Activated CD8-positive, alpha-beta memory T cell treated with anti-CD3 and anti-CD28 coated beads, Interleukin-2, amount 50 U/mL, for 1 hour (primary cell): Measurements from ENCODE around the gene KCNH8.

Source experiments
- DNase-seq: peaks from one replicate; pipeline ENCODE4 v3.0.0-alpha.2; 2020; ENCODE audit errors: extremely low read depth

Gene KCNH8

GRCh38 chr3:19485267-19485666 lies 337.0 kb downstream of the KCNH8 start:
- DNase-seq, result no peak

DNA sequence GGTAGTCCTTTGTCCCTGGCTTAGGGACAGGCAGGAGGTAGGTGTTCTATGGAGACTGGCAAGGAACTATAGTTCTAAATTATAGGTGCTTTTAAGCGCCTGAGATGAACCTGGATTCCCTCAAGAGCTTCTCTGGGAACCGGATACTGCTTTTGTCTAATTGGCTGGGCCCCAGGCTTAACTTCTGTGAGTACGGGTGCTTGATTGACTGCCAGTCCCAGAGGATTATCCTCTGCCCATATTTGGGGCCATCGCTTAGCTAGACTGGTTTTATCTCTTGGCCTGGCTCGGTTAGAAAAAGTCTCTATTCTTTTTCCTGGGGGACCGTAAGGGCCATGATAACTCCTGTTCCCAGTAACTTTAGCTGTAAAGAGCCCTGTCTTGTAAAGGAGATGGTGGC lies 339.1 kb downstream of the KCNH8 start:
- DNase-seq, result no peak

DNA sequence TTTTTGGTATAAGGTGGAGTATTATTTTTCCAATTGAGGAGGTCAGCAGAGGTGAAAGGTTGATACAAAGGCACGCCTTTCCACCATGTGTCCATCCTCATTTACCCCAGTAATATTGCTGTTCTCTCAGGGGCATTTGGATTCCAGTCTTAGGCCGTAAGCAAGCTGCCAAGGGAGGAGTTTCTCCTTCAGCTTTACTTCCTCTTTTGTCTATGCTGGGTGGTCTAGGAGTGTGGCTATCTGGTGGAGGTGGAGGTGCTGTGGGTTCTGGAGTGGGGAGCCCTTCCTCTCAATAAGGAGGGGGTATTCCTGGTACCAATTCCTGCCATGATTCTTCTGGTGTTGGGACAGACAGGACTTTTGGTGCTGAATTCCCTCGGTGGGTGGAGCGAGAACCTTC lies 340.6 kb downstream of the KCNH8 start:
- no peak for DNase-seq

GRCh38 chr3:19489936-19490335 lies 341.6 kb downstream of the KCNH8 start:
- no peak for DNase-seq

DNA sequence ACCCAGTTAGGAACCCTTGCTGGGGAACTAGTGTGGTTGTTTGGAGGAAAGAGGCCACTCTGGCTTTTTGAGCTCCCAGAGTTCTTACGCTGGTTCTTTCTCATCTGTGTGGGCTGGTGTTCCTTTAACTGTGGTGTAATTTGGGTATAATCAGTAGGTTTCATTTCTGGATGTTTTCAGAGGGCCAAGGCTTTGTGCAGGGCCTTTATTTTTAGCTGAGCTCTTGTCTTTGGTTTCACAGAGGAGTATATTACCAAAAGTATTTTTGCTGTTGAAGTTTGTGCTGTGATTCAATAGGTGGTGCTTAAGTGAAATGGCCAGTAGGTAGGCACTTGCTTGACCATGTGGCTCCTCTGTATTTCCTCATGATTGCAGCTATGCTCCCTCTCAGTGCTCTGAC lies 357.9 kb downstream of the KCNH8 start:
- no peak for DNase-seq

DNA sequence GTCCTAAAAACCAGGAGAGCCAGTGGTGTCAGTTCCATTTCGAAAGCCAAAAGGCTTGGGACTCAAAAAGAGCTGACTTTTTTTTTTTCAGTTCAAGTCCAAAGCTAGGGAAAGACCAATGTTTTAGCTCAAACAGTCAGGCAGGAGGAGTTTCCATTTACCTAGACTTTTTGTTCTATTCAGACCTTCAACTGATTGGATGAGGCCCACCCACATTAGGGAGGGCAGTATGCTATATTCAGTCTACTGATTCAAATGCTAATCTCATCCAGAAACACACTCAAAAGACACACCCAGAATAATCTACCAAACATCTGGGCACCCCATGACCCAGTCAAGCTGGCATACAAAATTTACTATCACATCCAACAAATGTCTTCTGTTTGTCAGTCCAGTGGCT lies 374.0 kb downstream of the KCNH8 start:
- no peak for DNase-seq

- DNase-seq, result no peak
These were observed 377.8 kb downstream of the KCNH8 start for GRCh38 chr3:19526071-19526470.

DNA sequence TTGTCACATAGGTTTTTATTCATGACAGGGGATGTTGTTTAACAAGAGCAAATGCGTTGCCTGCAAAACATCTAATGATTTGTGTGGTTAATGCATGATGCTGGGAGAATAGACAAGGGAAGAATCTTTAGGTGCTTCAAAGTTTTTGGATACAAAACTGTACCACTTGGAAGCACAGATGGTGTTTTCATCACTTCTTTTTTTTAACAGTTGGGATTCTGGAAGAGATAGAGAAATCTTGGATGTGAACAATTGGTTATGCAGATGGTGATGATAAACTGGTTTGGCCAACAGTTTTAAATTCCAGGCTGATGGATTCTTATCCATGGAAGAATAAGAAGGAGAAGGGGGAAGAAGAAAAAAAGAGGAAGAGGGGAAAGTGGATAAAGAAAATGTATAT lies 379.4 kb downstream of the KCNH8 start:
- DNase-seq, result no peak

DNA sequence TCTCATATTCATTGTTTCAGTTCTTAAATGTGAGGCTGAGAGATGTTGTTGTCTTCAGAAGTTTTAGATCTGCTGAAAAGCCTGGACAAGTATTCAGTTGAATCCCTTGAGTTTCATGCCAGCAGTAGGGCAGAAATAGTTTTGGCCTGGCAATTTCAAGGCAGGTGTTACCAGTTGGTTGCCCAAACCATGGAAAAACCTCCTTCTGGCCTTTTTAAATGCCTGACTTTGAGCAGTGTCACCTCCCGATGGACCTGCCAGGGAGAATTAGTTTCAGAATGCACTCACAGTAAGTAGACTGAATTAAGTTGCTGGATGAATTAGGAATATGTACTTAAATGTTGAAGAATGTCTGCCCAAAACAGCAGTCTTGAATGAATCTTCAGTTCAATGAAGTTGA lies 383.1 kb downstream of the KCNH8 start:
- no peak for DNase-seq

GRCh38 chr3:19539518-19540392 lies 391.4 kb downstream of the KCNH8 start:
- DNase-seq, result no peak

- no peak for DNase-seq
These were observed 392.2 kb downstream of the KCNH8 start for GRCh38 chr3:19540464-19540863.

- DNase-seq, result no peak
These were observed 393.0 kb downstream of the KCNH8 start for GRCh38 chr3:19541284-19541683.

DNA sequence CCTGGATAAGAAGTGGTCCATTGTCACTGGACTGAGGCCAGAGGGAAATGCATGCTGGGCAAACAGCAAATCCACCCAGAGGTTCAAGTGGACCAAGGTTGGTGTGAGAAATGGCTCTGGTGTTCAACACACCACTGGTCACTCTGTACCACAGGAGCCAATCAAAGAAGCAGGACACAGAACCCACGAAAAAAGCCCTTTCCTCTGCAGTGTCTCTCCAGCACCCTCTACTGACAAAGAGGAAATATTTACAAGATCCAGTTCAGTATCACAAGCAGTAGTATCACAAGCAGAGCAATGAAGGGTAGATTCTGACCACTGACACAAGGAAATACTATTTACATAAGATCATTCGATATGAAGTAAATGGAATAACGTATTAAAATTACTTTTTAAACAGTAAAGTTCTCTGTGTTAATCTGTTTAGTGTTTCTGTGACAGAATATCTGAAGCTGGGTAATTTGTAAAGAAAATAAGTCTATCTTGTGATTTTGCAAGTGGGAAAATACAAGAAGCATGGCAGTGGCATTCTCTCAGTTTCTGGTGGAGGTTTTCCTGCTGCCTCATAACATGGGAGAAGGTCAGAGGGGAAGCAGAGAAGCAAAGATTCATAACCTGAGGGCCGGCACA lies 395.0 kb downstream of the KCNH8 start:
- no peak for DNase-seq

DNA sequence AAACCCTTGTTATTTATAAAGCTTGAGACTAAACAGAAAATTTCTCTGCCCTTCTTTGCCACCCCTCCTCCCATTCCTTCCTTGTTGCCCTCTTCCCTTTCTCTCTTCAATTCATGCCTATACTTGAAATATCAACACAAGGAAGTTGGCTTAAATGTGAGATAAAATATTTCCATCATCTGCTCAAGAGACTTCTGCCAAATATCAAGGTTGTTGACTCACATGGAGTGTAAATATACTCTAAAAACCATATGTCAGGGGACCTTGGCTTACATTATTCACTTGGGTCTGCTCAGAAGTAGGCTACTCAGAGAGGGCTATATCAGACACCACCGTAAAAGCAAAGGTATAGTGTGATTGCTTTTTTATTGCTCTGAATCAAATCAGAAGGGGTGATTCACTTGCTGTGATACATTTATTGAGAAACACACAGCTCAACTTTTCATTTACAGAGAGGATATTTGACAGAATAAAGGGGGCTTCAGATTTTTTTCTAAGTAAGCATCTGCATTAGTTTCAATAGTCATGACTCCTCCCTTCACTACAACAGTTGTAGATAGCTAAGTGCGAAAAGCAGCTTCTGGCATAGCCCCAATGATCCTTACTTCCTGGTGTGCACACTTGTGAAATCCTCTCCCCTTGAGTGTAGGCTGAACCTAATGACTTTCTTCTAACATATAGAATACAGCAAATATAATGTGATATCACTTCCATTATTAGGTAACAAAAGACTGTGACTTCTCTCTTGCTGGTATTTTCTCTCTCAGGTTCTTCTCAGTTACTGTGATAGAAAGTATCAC lies 399.6 kb downstream of the KCNH8 start:
- DNase-seq, result no peak

GRCh38 chr3:19559724-19560442 lies 411.6 kb downstream of the KCNH8 start:
- no peak for DNase-seq

DNA sequence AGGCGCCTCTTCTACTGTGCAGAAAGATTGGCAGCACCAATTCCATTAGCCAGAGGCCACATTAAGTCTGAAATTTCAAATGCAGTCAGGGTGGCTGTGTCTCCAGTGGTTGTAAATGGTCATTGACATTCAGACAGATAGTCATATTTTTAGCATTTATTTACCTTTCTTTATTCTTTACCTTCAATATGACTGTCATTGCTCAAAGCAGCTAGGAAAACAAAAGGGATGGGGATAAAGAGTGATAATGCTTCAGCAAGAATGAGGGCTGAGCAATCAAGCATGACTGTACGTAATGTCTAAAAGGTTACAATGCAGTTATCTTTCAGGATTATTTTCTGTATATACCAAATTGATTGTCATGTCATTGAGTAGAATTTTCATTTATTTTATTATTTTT lies 425.3 kb downstream of the KCNH8 start:
- DNase-seq, result no peak

DNA sequence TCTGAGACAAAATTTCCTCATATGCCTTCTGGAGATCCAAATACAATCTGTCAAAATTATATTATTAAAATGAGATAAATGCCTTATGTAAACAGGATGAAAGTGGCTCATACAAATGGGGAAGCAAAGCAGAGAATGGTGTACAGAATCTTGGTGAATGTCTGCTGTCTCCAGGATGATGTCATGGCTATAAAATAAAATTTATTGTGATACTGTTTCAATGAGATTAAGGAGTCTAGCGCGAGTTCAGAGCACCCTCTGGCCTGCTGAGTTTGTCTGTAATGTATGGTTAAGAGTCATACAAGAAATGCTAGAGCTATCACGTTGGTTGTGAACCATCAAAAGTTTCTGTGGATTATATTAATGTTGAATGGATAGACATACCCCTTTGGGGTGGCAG lies 426.0 kb downstream of the KCNH8 start:
- DNase-seq, result no peak

DNA sequence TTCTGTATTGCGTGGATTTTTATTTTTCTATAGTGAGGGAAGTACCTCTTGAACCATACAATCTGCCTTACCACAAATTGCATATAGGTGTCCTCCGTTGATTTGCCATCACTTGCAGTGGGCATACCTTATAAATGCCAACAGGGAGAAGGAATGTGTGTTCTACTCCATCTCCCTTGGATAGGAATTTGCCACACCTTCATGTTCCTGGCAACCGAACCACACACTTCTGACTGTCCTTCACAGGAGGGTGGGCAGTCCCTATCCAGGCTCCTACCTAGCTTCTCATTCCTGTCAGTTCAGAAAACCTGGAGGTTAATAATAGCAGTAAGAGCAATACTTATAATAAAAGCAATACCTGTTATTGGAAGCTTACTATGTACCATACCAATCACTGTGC lies 428.0 kb downstream of the KCNH8 start:
- DNase-seq, result no peak
